Astrocyte (in vitro differentiated cells and primary cell): ENCODE results near the gene CD68.
"Not testable (repeated sequence)": the region's sequence is repeated elsewhere in the genome, so short reads cannot be mapped to it uniquely, and the experiment has no call there.

Experiments used
- EZH2 ChIP-seq: IDR thresholded peaks from 2 replicates; pipeline ENCODE4 v1.6.1; 2012; ENCODE audit warnings: mild to moderate bottlenecking, low read length, inconsistent platforms; ENCODE audit not compliant: insufficient read depth
- TF ChIP-seq, protein P1 (sequence below): IDR thresholded peaks from 2 replicates; pipeline ENCODE4 v1.5.1; 2011; ENCODE audit warnings: low read depth, mild to moderate bottlenecking, inconsistent platforms, low read length, moderate library complexity; ENCODE audit not compliant: insufficient read depth

DNA sequence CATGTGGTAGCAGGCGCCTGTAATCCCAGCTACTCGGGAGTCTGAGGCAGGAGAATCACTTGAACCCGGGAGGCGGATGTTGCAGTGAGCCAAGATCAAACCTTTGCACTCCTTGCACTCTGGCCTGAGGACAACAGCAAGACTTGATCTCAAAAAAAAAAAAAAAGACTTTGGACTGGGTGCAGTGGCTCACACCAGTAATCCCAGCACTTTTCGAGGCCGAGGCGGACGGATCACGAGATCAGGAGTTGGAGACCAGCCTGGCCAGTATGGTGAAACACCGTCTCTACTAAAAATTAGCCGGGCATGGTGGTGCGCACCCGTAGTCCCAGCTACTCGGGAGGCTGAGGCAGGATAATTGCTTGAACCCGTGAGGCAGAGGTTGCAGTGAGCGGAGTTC lies 46.3 kb downstream of the CD68 start:
- TF ChIP-seq EZH2 = not testable (repeated sequence)
- TF ChIP-seq, protein P1, sequence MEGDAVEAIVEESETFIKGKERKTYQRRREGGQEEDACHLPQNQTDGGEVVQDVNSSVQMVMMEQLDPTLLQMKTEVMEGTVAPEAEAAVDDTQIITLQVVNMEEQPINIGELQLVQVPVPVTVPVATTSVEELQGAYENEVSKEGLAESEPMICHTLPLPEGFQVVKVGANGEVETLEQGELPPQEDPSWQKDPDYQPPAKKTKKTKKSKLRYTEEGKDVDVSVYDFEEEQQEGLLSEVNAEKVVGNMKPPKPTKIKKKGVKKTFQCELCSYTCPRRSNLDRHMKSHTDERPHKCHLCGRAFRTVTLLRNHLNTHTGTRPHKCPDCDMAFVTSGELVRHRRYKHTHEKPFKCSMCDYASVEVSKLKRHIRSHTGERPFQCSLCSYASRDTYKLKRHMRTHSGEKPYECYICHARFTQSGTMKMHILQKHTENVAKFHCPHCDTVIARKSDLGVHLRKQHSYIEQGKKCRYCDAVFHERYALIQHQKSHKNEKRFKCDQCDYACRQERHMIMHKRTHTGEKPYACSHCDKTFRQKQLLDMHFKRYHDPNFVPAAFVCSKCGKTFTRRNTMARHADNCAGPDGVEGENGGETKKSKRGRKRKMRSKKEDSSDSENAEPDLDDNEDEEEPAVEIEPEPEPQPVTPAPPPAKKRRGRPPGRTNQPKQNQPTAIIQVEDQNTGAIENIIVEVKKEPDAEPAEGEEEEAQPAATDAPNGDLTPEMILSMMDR = not testable (repeated sequence)
